ENCODE results near the gene TSHZ2.

Gene TSHZ2

GRCh38 chr20:53033176-53033575 lies 61.0 kb downstream of the TSHZ2 start:
- Histone ChIP-seq H3K36me3 (ENCODE audit: insufficient read depth) (no peaks in the 10 kb centered on the region), H4K20me1 (ENCODE audit: insufficient read depth) (no peaks in the 10 kb centered on the region), H2AFZ (ENCODE audit: low read depth) (no peak overlapping the region), H3K79me2 (ENCODE audit: insufficient read depth, low read depth) (no peaks in the 10 kb centered on the region), H3K4me3 (IDR thresholded peaks at IDR 0.05; ENCODE audit: insufficient read depth, low read depth, low read length) (no peak overlapping the region), H3K27ac (no peak overlapping the region), H3K27me3 (ENCODE audit: insufficient read depth, low read depth) (no peaks in the 10 kb centered on the region), H3K4me2 (no peak overlapping the region), H3K9ac (no peak overlapping the region), H3K4me1 (ENCODE audit: low read depth, poor library complexity, severe bottlenecking) (no peaks in the 10 kb centered on the region)
- no peak for TF ChIP-seq CTCF (conservative IDR thresholded peaks at IDR 0.05; ENCODE audit: low read depth, low read length)

- no peaks in the 10 kb centered on the region for H3K4me1 ChIP-seq (ENCODE audit: low read depth, poor library complexity, severe bottlenecking)
- H3K4me2 ChIP-seq, result no peak overlapping the region
- H3K4me3 ChIP-seq (IDR thresholded peaks at IDR 0.05; ENCODE audit: insufficient read depth, low read depth, low read length), result no peak overlapping the region
- no peak overlapping the region for H2AFZ ChIP-seq (ENCODE audit: low read depth)
- no peak overlapping the region for H3K9ac ChIP-seq
- H3K27me3 ChIP-seq (ENCODE audit: insufficient read depth, low read depth), result no peaks in the 10 kb centered on the region
- TF ChIP-seq CTCF (conservative IDR thresholded peaks at IDR 0.05; ENCODE audit: low read depth, low read length), result no peak
- no peaks in the 10 kb centered on the region for H4K20me1 ChIP-seq (ENCODE audit: insufficient read depth)
- H3K27ac ChIP-seq, result no peak overlapping the region
- H3K79me2 ChIP-seq (ENCODE audit: insufficient read depth, low read depth), result no peaks in the 10 kb centered on the region
- H3K36me3 ChIP-seq (ENCODE audit: insufficient read depth), result no peaks in the 10 kb centered on the region
Measured at GRCh38 chr20:53034899-53035298, 62.7 kb downstream of the TSHZ2 start.

- H3K36me3 ChIP-seq (ENCODE audit: insufficient read depth), result no peaks in the 10 kb centered on the region
Measured at GRCh38 chr20:53036992-53037391, 64.8 kb downstream of the TSHZ2 start.

GRCh38 chr20:53037621-53038020 lies 65.5 kb downstream of the TSHZ2 start:
- no peaks in the 10 kb centered on the region for H3K27me3 ChIP-seq (ENCODE audit: insufficient read depth, low read depth)
- H3K27ac ChIP-seq, result no peak overlapping the region

More at GRCh38 chr20:53036992-53037391, 64.8 kb downstream of the TSHZ2 start:
- no peak for TF ChIP-seq CTCF (conservative IDR thresholded peaks at IDR 0.05; ENCODE audit: low read depth, low read length)
- Histone ChIP-seq H3K4me1 (ENCODE audit: low read depth, poor library complexity, severe bottlenecking) (no peaks in the 10 kb centered on the region), H3K4me2 (no peak overlapping the region), H3K9ac (no peak overlapping the region), H3K27ac (no peak overlapping the region), H3K27me3 (ENCODE audit: insufficient read depth, low read depth) (no peaks in the 10 kb centered on the region), H3K4me3 (IDR thresholded peaks at IDR 0.05; ENCODE audit: insufficient read depth, low read depth, low read length) (no peak overlapping the region), H4K20me1 (ENCODE audit: insufficient read depth) (no peaks in the 10 kb centered on the region), H2AFZ (ENCODE audit: low read depth) (no peak overlapping the region), H3K79me2 (ENCODE audit: insufficient read depth, low read depth) (no peaks in the 10 kb centered on the region)

More at GRCh38 chr20:53037621-53038020, 65.5 kb downstream of the TSHZ2 start:
- Histone ChIP-seq H3K79me2 (ENCODE audit: insufficient read depth, low read depth) (no peaks in the 10 kb centered on the region), H3K4me3 (IDR thresholded peaks at IDR 0.05; ENCODE audit: insufficient read depth, low read depth, low read length) (no peak overlapping the region), H3K9ac (no peak overlapping the region), H3K4me1 (ENCODE audit: low read depth, poor library complexity, severe bottlenecking) (no peaks in the 10 kb centered on the region), H4K20me1 (ENCODE audit: insufficient read depth) (no peaks in the 10 kb centered on the region), H3K4me2 (no peak overlapping the region), H3K36me3 (ENCODE audit: insufficient read depth) (no peaks in the 10 kb centered on the region), H2AFZ (ENCODE audit: low read depth) (no peak overlapping the region)
- TF ChIP-seq CTCF (conservative IDR thresholded peaks at IDR 0.05; ENCODE audit: low read depth, low read length), result no peak
